ENCODE measurements around the gene DLL3. TPM values are rescaled to one million over a fixed set of nuclear protein-coding genes. Genes with fewer than 3 reads are reported as not detected.

The DLL3 gene
- total and polyA plus RNA-seq, 9 of the 15 experiments (the other 6 are each of a cell fraction or from before 2014, with no cell fraction given): 0.80 to 6.3 (median 1.2) TPM

DNA sequence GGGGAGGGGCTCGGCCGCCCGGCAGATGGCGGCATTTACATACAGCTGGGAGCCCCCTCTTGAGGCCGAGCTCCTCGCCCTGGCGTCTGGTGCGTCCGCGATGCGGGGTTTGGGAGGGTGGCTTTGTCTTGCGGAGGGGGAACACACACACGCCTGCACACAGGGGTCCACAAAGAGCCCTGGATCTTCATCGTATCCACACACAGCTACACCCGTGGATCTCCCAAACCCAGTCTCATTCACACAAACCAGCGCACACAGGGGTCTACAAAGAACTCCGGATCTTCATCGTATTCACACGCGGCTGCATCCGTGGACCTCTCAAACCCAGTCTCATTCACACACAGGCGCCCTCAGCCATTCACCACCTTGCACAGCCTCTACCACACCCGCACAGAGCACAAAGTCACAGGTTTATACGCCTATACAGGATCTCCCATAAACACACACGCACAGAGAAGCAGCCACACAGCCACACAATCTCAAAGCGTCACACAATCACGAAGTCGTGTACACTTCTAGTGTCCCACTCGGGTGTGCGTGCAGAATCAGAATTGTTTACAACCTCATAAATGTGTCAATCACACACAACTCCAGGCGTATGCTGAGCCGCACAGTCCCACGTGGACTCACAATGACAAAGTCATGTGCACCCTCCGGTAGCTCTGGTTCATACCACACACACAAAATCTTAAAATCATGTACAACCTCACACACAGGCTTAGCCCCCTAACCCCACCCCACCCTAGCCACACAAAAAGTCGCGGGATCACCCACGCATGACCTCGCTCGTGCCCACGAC lies 550 bp upstream of the DLL3 start (continued):
- TF ChIP-seq ZBTB40 (IDR thresholded peaks at IDR 0.05) (0 out of 2 replicates have a peak, but pooled peaks have one; percentile 48), ZBTB40 (CRISPR knock-in tag; IDR thresholded peaks at IDR 0.05) (no peak), KAT8 (IDR thresholded peaks at IDR 0.05; ENCODE audit: low read depth) (no peak), DACH1 (IDR thresholded peaks at IDR 0.05; ENCODE audit: partially characterized antibody) (peak; percentile 79), ATF1 (CRISPR knock-in tag; IDR thresholded peaks at IDR 0.05) (no peak), ATF1 (tag; IDR thresholded peaks at IDR 0.05) (peak; percentile 44; the same call in 1 of the 2 replicates), BDP1 (IDR thresholded peaks at IDR 0.05; ENCODE audit: insufficient read depth, insufficient read length) (no peak), MNT (conservative IDR thresholded peaks at IDR 0.05) (peak; percentile 63 to 74), E2F1 (CRISPR knock-in tag; IDR thresholded peaks at IDR 0.05) (no peak), KLF10 (CRISPR knock-in tag; IDR thresholded peaks at IDR 0.05) (no peak)
- TF ChIP-seq, protein P1, sequence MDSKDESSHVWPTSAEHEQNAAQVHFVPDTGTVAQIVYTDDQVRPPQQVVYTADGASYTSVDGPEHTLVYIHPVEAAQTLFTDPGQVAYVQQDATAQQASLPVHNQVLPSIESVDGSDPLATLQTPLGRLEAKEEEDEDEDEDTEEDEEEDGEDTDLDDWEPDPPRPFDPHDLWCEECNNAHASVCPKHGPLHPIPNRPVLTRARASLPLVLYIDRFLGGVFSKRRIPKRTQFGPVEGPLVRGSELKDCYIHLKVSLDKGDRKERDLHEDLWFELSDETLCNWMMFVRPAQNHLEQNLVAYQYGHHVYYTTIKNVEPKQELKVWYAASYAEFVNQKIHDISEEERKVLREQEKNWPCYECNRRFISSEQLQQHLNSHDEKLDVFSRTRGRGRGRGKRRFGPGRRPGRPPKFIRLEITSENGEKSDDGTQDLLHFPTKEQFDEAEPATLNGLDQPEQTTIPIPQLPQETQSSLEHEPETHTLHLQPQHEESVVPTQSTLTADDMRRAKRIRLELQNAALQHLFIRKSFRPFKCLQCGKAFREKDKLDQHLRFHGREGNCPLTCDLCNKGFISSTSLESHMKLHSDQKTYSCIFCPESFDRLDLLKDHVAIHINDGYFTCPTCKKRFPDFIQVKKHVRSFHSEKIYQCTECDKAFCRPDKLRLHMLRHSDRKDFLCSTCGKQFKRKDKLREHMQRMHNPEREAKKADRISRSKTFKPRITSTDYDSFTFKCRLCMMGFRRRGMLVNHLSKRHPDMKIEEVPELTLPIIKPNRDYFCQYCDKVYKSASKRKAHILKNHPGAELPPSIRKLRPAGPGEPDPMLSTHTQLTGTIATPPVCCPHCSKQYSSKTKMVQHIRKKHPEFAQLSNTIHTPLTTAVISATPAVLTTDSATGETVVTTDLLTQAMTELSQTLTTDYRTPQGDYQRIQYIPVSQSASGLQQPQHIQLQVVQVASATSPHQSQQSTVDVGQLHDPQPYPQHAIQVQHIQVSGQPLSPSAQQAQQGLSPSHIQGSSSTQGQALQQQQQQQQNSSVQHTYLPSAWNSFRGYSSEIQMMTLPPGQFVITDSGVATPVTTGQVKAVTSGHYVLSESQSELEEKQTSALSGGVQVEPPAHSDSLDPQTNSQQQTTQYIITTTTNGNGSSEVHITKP (IDR thresholded peaks at IDR 0.05; ENCODE audit: partially characterized antibody): no peak

All from K562 (cell line).